ENCODE data around the gene PTPRK.

GRCh38 chr6:128024969-128025368 lies 495.4 kb downstream of the PTPRK start:
- TF ChIP-seq, protein P1, sequence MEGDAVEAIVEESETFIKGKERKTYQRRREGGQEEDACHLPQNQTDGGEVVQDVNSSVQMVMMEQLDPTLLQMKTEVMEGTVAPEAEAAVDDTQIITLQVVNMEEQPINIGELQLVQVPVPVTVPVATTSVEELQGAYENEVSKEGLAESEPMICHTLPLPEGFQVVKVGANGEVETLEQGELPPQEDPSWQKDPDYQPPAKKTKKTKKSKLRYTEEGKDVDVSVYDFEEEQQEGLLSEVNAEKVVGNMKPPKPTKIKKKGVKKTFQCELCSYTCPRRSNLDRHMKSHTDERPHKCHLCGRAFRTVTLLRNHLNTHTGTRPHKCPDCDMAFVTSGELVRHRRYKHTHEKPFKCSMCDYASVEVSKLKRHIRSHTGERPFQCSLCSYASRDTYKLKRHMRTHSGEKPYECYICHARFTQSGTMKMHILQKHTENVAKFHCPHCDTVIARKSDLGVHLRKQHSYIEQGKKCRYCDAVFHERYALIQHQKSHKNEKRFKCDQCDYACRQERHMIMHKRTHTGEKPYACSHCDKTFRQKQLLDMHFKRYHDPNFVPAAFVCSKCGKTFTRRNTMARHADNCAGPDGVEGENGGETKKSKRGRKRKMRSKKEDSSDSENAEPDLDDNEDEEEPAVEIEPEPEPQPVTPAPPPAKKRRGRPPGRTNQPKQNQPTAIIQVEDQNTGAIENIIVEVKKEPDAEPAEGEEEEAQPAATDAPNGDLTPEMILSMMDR (conservative IDR thresholded peaks at IDR 0.05; ENCODE audit: low read depth, low read length): no peak
- TF ChIP-seq EZH2 (IDR thresholded peaks at IDR 0.05; ENCODE audit: low read length, unreplicated experiment): no peak

Measured in PC-3 (cell line).